ENCODE measurements around the gene TGFB1I1.

- TF ChIP-seq CTCF (IDR thresholded peaks at IDR 0.05; ENCODE audit: low read depth, low read length, poor library complexity, severe bottlenecking) (no peak), EZH2phosphoT487 (IDR thresholded peaks at IDR 0.05; ENCODE audit: borderline replicate concordance, low read length) (no peak)
Measured at GRCh38 chr16:31504159-31504558, 32.2 kb downstream of the TGFB1I1 start.
